Measurements from ENCODE around the gene TENT5A. TPM values are rescaled to one million over a fixed set of nuclear protein-coding genes. Genes with fewer than 3 reads are reported as not detected.

Gene TENT5A
- total RNA-seq, 4 donors from 2014 or later: 5.6 to 42.1 (median 34.2) TPM

DNA sequence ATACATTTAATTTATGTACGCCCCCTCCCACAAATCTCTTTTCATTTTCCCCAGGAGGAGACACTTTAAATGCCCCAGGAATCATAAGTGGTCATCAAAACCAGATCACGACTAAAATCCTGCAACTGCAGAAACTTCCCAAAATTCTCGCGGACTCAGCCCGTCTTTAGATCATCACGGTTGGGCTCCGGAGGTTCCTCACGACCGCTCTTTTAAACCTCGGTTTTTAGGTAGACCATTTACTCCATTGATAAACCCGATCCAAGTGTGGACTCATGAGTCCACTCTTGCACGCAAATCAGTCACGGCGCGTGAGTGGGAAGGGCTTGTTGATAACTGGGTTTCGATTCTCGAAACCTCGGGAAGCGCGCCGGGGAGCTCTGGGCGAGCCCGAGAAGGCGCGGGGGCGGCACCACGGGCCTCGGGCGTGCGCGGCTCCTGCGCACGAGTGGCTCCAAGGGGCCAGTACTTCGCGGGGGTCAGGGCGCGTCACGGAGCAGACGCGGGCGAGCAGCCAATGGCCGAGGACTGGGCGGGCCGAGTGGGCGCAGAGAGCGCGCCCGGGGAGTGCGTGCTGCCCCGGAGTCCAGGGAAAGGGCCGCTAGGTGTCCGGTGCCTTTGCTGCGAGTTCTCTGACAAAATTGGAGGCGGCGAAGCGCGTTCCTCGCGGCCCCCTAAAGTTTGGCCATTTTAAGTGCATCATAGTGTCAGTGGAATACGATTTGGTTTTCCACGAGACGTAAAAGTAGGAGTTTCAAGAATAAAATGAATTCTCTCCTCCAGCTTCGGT, 635 bp upstream of the TENT5A start:
- intact Hi-C loops (cut with DNase I; ENCODE audit: low total_unique reads) (loop anchor here (5.0 to 10.0 kb wide), 4 partner anchors 1146 to 1648 kb away; partner anchors contain the start of gene BCKDHB), in situ Hi-C loops (cut with MboI; ENCODE audit: low pct_ligation_motif_present in 1 of 4, low pct_unique_long_range_greater_than_20kb in 1 of 4, low sequenced_read_pairs in 3 of 4) (loop anchor here in 1 of 4 donors (25.0 kb wide), 2 partner anchors 1141 to 1616 kb away; no protein-coding TSS in a partner anchor)
- Histone ChIP-seq H3K4me3 (peak overlapping the region; percentile 34 to 94 (median 74)), H3K4me1 (peaks cover 0 to 30% (median 14%) of the 10 kb centered on the region in 4 donors), H3K9me3 (no peaks in the 10 kb centered on the region), H3K36me3 (no peaks in the 10 kb centered on the region), H3K27me3 (no peaks in the 10 kb centered on the region), H3K27ac (peak overlapping the region; percentile 95 to 99 (median 98))
- TF ChIP-seq POLR2AphosphoS5 (IDR thresholded peaks at IDR 0.05) (peak; percentile 93 to 94 (median 93)), EP300 (IDR thresholded peaks at IDR 0.05; ENCODE audit: low read depth) (no peak), POLR2A (IDR thresholded peaks at IDR 0.05) (peak; percentile 79)
- peak; percentile 93 for DNase-seq
- WGBS, 2 donors (ENCODE audit: low coverage in 1 of 2): 0 to 9% methylated on average over 1 to 62 of the region's 63 CpGs

- intact Hi-C loops (cut with DNase I; ENCODE audit: low total_unique reads): loop anchor here (5.0 to 10.0 kb wide), 4 partner anchors 1144 to 1647 kb away; partner anchors contain the start of gene BCKDHB
- peak; percentile 62 for DNase-seq
- peaks cover 6 to 46% (median 26%) of the 10 kb centered on the region in 4 donors for H3K4me1 ChIP-seq
- WGBS, 2 donors (ENCODE audit: low coverage in 1 of 2): 0 to 11% methylated on average over 3 to 37 of the region's 65 CpGs
- H3K9me3 ChIP-seq: no peaks in the 10 kb centered on the region
- H3K4me3 ChIP-seq: peak overlapping the region; percentile 68 to 94 (median 81)
- no peaks in the 10 kb centered on the region for H3K27me3 ChIP-seq
- TF ChIP-seq POLR2A (IDR thresholded peaks at IDR 0.05): no peak
- TF ChIP-seq EP300 (IDR thresholded peaks at IDR 0.05; ENCODE audit: low read depth): no peak
- TF ChIP-seq POLR2AphosphoS5 (IDR thresholded peaks at IDR 0.05): peak; percentile 15 to 57 (median 45)
- TF ChIP-seq, protein P1, sequence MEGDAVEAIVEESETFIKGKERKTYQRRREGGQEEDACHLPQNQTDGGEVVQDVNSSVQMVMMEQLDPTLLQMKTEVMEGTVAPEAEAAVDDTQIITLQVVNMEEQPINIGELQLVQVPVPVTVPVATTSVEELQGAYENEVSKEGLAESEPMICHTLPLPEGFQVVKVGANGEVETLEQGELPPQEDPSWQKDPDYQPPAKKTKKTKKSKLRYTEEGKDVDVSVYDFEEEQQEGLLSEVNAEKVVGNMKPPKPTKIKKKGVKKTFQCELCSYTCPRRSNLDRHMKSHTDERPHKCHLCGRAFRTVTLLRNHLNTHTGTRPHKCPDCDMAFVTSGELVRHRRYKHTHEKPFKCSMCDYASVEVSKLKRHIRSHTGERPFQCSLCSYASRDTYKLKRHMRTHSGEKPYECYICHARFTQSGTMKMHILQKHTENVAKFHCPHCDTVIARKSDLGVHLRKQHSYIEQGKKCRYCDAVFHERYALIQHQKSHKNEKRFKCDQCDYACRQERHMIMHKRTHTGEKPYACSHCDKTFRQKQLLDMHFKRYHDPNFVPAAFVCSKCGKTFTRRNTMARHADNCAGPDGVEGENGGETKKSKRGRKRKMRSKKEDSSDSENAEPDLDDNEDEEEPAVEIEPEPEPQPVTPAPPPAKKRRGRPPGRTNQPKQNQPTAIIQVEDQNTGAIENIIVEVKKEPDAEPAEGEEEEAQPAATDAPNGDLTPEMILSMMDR (IDR thresholded peaks at IDR 0.05): no peak
- H3K27ac ChIP-seq: peak overlapping the region; percentile 95 to 99 (median 98)
- H3K36me3 ChIP-seq: peaks cover 0 to 3% (median 0%) of the 10 kb centered on the region in 4 donors
- in situ Hi-C loops (cut with MboI; ENCODE audit: low pct_ligation_motif_present in 1 of 4, low pct_unique_long_range_greater_than_20kb in 1 of 4, low sequenced_read_pairs in 3 of 4): loop anchor here in 1 of 4 donors (25.0 kb wide), 2 partner anchors 1139 to 1614 kb away; no protein-coding TSS in a partner anchor
Measured at GRCh38 chr6:81751388-81752083, 945 bp downstream of the TENT5A start.

GRCh38 chr6:81750681-81751387, 1.6 kb downstream of the TENT5A start:
- no peaks in the 10 kb centered on the region for H3K27me3 ChIP-seq
- H3K9me3 ChIP-seq: no peaks in the 10 kb centered on the region
- H3K4me1 ChIP-seq: peaks cover 6 to 48% (median 26%) of the 10 kb centered on the region in 4 donors
- WGBS, 2 donors (ENCODE audit: low coverage in 1 of 2): 2 to 12% methylated on average over 9 to 12 of the region's 12 CpGs
- in situ Hi-C loops (cut with MboI; ENCODE audit: low pct_ligation_motif_present in 1 of 4, low pct_unique_long_range_greater_than_20kb in 1 of 4, low sequenced_read_pairs in 3 of 4): loop anchor here in 1 of 4 donors (25.0 kb wide), 2 partner anchors 1139 to 1614 kb away; no protein-coding TSS in a partner anchor
- DNase-seq: no peak
- peak overlapping the region; percentile 68 to 94 (median 81) for H3K4me3 ChIP-seq
- intact Hi-C loops (cut with DNase I; ENCODE audit: low total_unique reads): loop anchor here (5.0 to 10.0 kb wide), 4 partner anchors 1144 to 1646 kb away; partner anchors contain the start of gene BCKDHB
- H3K27ac ChIP-seq: peak overlapping the region; percentile 95 to 99 (median 98)
- H3K36me3 ChIP-seq: peaks cover 0 to 3% (median 0%) of the 10 kb centered on the region in 4 donors
- TF ChIP-seq, protein P1 (IDR thresholded peaks at IDR 0.05): no peak
- no peak for TF ChIP-seq POLR2A (IDR thresholded peaks at IDR 0.05)
- TF ChIP-seq POLR2AphosphoS5 (IDR thresholded peaks at IDR 0.05): no peak
- no peak for TF ChIP-seq EP300 (IDR thresholded peaks at IDR 0.05; ENCODE audit: low read depth)

- Histone ChIP-seq H3K36me3 (peaks cover 0 to 3% (median 0%) of the 10 kb centered on the region in 4 donors), H3K27me3 (no peaks in the 10 kb centered on the region), H3K4me1 (peaks cover 6 to 48% (median 26%) of the 10 kb centered on the region in 4 donors), H3K9me3 (no peaks in the 10 kb centered on the region), H3K27ac (peak overlapping the region; percentile 95 to 99 (median 98)), H3K4me3 (peak overlapping the region; percentile 68 to 94 (median 81))
- TF ChIP-seq, protein P1 (IDR thresholded peaks at IDR 0.05): no peak
- no peak for TF ChIP-seq POLR2A (IDR thresholded peaks at IDR 0.05)
- TF ChIP-seq EP300 (IDR thresholded peaks at IDR 0.05; ENCODE audit: low read depth): no peak
- TF ChIP-seq POLR2AphosphoS5 (IDR thresholded peaks at IDR 0.05): no peak
- 32 to 38% methylated on average over 2 to 5 of the region's 5 CpGs for WGBS, 2 donors (ENCODE audit: low coverage in 1 of 2)
- in situ Hi-C loops (cut with MboI; ENCODE audit: low pct_ligation_motif_present in 1 of 4, low pct_unique_long_range_greater_than_20kb in 1 of 4, low sequenced_read_pairs in 3 of 4) (loop anchor here in 1 of 4 donors (25.0 kb wide), 2 partner anchors 1138 to 1613 kb away; no protein-coding TSS in a partner anchor), intact Hi-C loops (cut with DNase I; ENCODE audit: low total_unique reads) (loop anchor here (5.0 to 10.0 kb wide), 4 partner anchors 1143 to 1645 kb away; partner anchors contain the start of gene BCKDHB)
- DNase-seq: no peak
Measured at GRCh38 chr6:81750200-81750599, 2.3 kb downstream of the TENT5A start.
